K562 (cell line): ENCODE data around the gene ZNF30. TPM values are rescaled to one million over a fixed set of nuclear protein-coding genes. Genes with fewer than 3 reads are reported as not detected.

ENCODE experiments used
- ARID4B ChIP-seq: sonication (generic); formaldehyde crosslinking; IDR thresholded peaks from 2 replicates; pipeline ENCODE4 v1.8.0; 2022; ENCODE audit warnings: mild to moderate bottlenecking, missing genetic modification reagents
- DPF2 ChIP-seq: fragments of 450-650 bp; IDR thresholded peaks from 2 replicates; pipeline ENCODE4 v1.6.1; 2016
- E2F1 ChIP-seq: sonication (generic); formaldehyde crosslinking; IDR thresholded peaks from 2 replicates; pipeline ENCODE4 v1.8.1; 2023; ENCODE audit warnings: mild to moderate bottlenecking, missing genetic modification reagents, moderate library complexity
- GMEB1 ChIP-seq: fragments of 250-450 bp; sonication (Bioruptor Pico); IDR thresholded peaks from 2 replicates; pipeline ENCODE4 v1.4.0; 2020; ENCODE audit warnings: mild to moderate bottlenecking
- GTF2F1 ChIP-seq: IDR thresholded peaks from 2 replicates; pipeline ENCODE4 v1.6.1; 2011; ENCODE audit warnings: low read depth, low read length, improper control_type of control experiment
- ID3 ChIP-seq, 2 experiments: fragments of 250-450 bp in 1 of 2; fragments of 450-650 bp in 1 of 2; sonication (Bioruptor Pico) in 1 of 2; IDR thresholded peaks; 2 replicates each; pipeline versions ENCODE4 v1.6.1 to v1.8.0; 2016 to 2021; ENCODE audit warnings: mild to moderate bottlenecking in 2 of 2, moderate library complexity in 2 of 2, missing compliant biosample characterization in 1 of 2, missing genetic modification characterization in 1 of 2
- KDM1A ChIP-seq, 2 experiments: fragments of 450-650 bp; IDR thresholded peaks; 2 replicates each; pipeline ENCODE4 v1.6.1; 2016; ENCODE audit warnings: mild to moderate bottlenecking in 2 of 2
- KDM5B ChIP-seq: fragments of 200-600 bp; sonication (generic); IDR thresholded peaks from 2 replicates; pipeline ENCODE4 v1.6.1; 2012; ENCODE audit warnings: low read depth, mild to moderate bottlenecking, moderate library complexity, low read length, control low read depth, inconsistent platforms; ENCODE audit not compliant: insufficient replicate concordance
- LCOR ChIP-seq: sonication (generic); formaldehyde crosslinking; IDR thresholded peaks from 2 replicates; pipeline ENCODE4 v1.8.0; 2022; ENCODE audit warnings: mild to moderate bottlenecking, missing genetic modification reagents
- NONO ChIP-seq, 2 experiments: fragments of 200-400 bp in 1 of 2; fragments of 450-650 bp in 1 of 2; formaldehyde crosslinking in 1 of 2; IDR thresholded peaks; 2 replicates each; pipeline ENCODE4 v1.6.1; 2017; ENCODE audit warnings: low read depth in 2 of 2, mild to moderate bottlenecking in 2 of 2, moderate library complexity in 2 of 2, low read length in 1 of 2
- PHB2 ChIP-seq: fragments of 450-650 bp; IDR thresholded peaks from 2 replicates; pipeline ENCODE4 v1.6.1; 2017; ENCODE audit warnings: low read depth
- POLR2G ChIP-seq: fragments of 200-400 bp; formaldehyde crosslinking; IDR thresholded peaks from 2 replicates; pipeline ENCODE4 v1.6.1; 2017; ENCODE audit warnings: low read depth, mild to moderate bottlenecking, antibody characterized with exemption, low read length, moderate library complexity
- RBFOX2 ChIP-seq: fragments of 200-400 bp; formaldehyde crosslinking; IDR thresholded peaks from 2 replicates; pipeline ENCODE4 v1.6.1; 2017; ENCODE audit warnings: low read depth, mild to moderate bottlenecking, low read length, moderate library complexity
- TAF1 ChIP-seq: IDR thresholded peaks from 2 replicates; pipeline ENCODE4 v1.6.1; 2011; ENCODE audit warnings: mild to moderate bottlenecking, low read length, moderate library complexity; ENCODE audit not compliant: insufficient read depth, control insufficient read depth, severe bottlenecking; ENCODE audit errors: extremely low read depth
- ZNF263 ChIP-seq: sonication (generic); formaldehyde crosslinking; IDR thresholded peaks from 2 replicates; pipeline ENCODE4 v1.8.0; 2022; ENCODE audit warnings: mild to moderate bottlenecking, missing genetic modification reagents, borderline replicate concordance
- polyA plus RNA-seq, 8 experiments: library from polyadenylated mRNA; depleted of rRNA in 4 of 8; stranded (reverse) in 5 of 8; unstranded in 3 of 8; fragments of >200 nt; fragmentation: Nextera tagmentation in 2 of 8; fragmentation: Illumina TruSeq in 1 of 8; extraction: Ambion mirVana in 2 of 8; extraction: Trizol in 1 of 8; gene quantifications; 2 replicates each; pipeline versions ENCODE4 v1.2.1 to v1.2.3, GENCODE V29; 2011 to 2014; ENCODE audit warnings: inconsistent platforms in 1 of 8, missing spikeins in 1 of 8
- total RNA-seq, 7 experiments: library from RNA; depleted of rRNA in 6 of 7; stranded (reverse); fragments of >200 nt in 6 of 7; fragmentation: Illumina TruSeq in 2 of 7; extraction: Trizol in 2 of 7; gene quantifications; 2 replicates each; pipeline versions ENCODE4 v1.2.1 to v1.2.3, GENCODE V29; 2011 to 2021; ENCODE audit warnings: low replicate concordance in 1 of 7

Gene ZNF30
- total and polyA plus RNA-seq, 9 of the 15 experiments (the other 6 are each of a cell fraction or from before 2014, with no cell fraction given), result 7.3 to 13.4 (median 10.6) TPM

- TF ChIP-seq GTF2F1 (no peak), RBFOX2 (peak; percentile 53), ARID4B (no peak; the same call in 1 of the 2 replicates), DPF2 (0 out of 2 replicates have a peak, but pooled peaks have one; percentile 39), LCOR (CRISPR knock-in tag) (no peak), ID3 (CRISPR knock-in tag; IDR thresholded peaks at IDR 0.05) (no peak), ID3 (tag; IDR thresholded peaks at IDR 0.05) (0 out of 2 replicates have a peak, but pooled peaks have one; percentile 28), KDM1A (IDR thresholded peaks at IDR 0.05) (peak; percentile 17 to 38; a peak in 1 of 4 replicates), KDM5B (peak; percentile 41), POLR2G (no peak), NONO (IDR thresholded peaks at IDR 0.05; ENCODE audit: low read depth in 2 of 2, low read length in 1 of 2) (no peak), TAF1 (no peak), GMEB1 (CRISPR knock-in tag) (no peak), E2F1 (CRISPR knock-in tag) (no peak), PHB2 (no peak), ZNF263 (CRISPR knock-in tag) (0 out of 2 replicates have a peak, but pooled peaks have one; percentile 22)
These were observed 36.2 kb downstream of the ZNF30 start (continued) for GRCh38 chr19:34962687-34963572.
